DMS79 treated with DMSO at 0.1 percent for 48 hours (cell line): Measurements from ENCODE around the gene IL36G.
"Not testable (repeated sequence)": the region's sequence is repeated elsewhere in the genome, so short reads cannot be mapped to it uniquely, and the experiment has no call there.

ENCODE experiments used
- DNase-seq: peaks from one replicate; lab custom pipeline; 2025; lab: John Stamatoyannopoulos, UW

The IL36G gene

GRCh38 chr2:112977559-112978056 is at the start of gene IL36G:
TSS of gene IL36G (plus strand) at chr2:112978006. CDS start at chr2:112978639, 633 bp downstream.
- no peak for DNase-seq

DNA sequence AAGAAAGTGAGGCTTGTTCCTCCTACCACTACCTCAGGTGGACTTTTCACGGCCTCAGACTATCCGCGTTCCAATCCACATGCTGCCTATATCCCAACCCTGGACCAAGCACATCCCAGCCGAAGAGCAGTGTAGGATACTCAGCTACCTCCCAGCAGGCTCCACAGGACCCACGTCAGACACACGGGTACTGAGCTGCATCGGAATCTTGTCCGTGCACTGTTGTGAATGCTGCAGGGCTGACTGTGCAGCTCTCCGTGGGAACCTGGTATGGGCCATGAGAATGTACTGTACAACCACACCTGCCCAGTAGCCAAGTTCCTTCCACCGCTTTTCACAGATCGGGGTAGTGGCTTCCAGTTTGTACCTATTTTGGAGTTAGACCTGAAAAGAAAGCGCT is 44.5 kb upstream of the IL36G start:
- DNase-seq: no peak

DNA sequence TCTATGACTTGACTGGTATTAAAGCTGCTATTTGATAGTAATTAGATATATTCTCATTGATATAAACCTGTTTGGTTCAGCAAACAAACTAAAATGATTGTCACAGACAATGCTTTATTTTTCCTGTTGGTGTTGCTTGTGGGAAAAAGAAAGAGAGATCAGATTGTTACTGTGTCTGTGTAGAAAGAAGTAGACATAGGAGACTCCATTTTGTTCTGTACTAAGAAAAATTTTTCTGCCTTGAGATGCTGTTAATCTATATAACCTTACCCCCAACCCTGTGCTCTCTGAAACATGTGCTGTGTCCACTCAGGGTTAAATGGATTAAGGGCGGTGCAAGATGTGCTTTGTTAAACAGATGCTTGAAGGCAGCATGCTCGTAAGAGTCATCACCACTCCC is 43.7 kb upstream of the IL36G start:
- not testable (repeated sequence) for DNase-seq

GRCh38 chr2:112936927-112937232 is 40.9 kb upstream of the IL36G start:
- DNase-seq: no peak

DNA sequence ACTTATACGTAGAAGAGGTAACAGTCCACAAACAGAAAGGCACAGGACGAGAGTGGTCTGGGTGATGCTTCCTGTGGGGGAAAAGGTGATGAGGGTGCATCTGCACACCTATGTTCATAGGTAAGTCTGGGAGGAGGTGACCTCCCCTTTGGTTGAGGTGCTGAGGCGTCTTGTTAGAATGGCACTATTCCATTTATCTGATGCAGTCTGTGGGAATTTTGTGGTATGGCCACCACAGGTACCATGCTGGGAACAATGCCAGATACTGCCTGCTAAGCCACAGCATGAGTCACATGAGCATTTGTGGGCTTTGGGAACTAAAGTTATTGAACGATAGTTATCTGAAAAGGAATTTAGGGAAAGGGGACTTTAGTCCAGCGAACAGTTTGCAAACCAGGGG is 38.9 kb upstream of the IL36G start:
- DNase-seq: peak; percentile 29

DNA sequence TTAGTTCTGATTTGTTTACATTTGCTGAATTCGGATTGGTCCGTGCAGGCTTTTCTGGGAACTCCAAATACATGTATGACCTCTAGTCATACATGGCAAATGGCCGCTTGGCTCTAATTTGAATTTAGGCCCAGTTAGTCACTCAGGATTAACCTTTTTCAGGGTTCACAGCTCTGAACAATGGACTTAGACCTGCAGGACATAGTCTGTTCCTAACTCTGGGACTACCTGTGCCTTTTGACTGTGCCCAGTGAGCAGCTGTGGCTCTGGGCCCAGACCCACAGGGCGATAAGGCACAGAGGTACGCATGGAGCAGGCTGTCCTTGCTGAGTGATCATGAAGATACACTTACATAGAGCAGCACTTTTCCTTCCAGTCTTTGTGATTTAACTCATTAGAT is 38.4 kb upstream of the IL36G start:
- no peak for DNase-seq

GRCh38 chr2:112940859-112941625 is 36.8 kb upstream of the IL36G start:
- DNase-seq: no peak

GRCh38 chr2:112941753-112942653 is 35.8 kb upstream of the IL36G start:
- peak; percentile 42 for DNase-seq

- no peak for DNase-seq
Observed at GRCh38 chr2:112942654-112943002, 35.2 kb upstream of the IL36G start.

GRCh38 chr2:112944971-112945370 is 32.8 kb upstream of the IL36G start:
- no peak for DNase-seq

- no peak for DNase-seq
Observed at GRCh38 chr2:112946086-112946485, 31.7 kb upstream of the IL36G start.

DNA sequence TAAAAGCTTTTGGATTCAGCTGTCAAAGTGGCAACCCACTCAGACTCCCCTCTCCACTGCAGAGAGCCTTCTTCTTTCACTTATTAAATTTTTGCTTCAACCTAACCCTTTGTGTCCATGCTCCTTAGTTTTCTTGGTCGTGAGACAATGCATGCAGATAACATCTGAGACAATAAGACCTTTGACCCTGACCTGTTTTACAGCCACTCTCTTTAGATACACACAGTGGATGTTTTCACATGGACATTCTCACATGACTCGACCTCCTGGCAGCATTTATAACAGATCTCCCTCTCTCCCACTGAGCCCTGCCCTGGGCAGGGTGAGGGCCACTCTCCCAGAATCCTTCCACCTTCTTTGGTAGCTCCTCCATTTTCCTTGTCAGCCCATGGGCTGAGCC is 30.4 kb upstream of the IL36G start:
- DNase-seq: no peak

DNA sequence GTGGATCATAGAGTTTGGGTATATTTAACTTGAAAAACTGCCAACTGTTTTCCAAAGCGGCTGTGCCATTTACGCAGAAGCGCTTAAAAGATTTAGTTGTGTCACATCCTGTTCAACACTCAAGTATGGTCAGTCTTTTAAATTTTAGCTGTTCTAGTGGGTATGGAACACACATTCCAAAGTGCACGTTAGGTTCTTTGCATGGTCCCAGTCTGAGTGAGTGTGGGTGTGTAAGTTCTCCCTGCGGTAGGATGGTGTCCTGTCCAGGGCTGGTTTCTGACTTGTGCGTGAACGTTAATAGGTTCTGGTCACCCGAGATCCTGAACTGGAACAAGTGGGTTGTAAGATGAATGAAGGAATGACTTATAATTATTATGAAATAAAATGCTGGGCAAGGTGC is 28.4 kb upstream of the IL36G start:
- no peak for DNase-seq

DNA sequence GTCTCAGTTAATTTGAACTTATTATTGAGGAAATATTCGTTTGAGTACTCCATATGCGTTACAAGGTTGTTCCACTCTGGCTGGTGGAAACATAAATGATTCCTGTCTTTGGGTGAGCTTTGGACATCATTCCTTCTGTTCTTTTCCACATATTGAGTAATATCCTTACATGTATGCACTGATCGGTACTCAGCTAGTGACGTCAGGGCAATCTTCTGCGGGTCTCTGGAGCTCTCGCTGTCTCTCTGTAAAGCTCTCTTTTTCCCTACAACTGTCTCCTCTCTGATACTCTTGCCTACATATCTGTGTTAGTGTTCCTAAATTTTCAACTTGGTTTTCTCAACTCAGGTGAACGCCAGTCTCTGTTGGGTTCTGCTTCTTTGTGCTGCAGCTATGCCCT is 23.4 kb upstream of the IL36G start:
- DNase-seq: no peak

DNA sequence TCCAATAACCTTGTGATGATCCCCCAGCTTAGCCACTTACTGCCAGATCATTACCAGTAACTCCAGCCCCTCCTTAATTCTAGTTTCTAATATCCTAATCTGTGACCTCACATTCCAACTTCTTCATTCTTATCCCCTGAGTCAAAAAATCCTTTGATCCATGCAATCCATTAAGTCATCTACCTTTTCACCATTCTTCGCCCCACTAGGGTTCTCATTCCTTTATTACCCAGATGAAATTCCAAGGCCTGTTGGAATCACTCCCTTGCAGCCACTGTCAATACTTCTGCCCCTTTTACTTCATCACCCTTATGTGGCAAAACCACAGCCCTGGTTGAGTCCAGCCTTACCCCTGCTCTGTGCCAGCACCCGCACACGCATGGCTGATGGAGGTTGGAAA is 20.3 kb upstream of the IL36G start:
- DNase-seq: no peak

GRCh38 chr2:112958428-112959108 is 19.2 kb upstream of the IL36G start:
- DNase-seq: peak; percentile 50

DNA sequence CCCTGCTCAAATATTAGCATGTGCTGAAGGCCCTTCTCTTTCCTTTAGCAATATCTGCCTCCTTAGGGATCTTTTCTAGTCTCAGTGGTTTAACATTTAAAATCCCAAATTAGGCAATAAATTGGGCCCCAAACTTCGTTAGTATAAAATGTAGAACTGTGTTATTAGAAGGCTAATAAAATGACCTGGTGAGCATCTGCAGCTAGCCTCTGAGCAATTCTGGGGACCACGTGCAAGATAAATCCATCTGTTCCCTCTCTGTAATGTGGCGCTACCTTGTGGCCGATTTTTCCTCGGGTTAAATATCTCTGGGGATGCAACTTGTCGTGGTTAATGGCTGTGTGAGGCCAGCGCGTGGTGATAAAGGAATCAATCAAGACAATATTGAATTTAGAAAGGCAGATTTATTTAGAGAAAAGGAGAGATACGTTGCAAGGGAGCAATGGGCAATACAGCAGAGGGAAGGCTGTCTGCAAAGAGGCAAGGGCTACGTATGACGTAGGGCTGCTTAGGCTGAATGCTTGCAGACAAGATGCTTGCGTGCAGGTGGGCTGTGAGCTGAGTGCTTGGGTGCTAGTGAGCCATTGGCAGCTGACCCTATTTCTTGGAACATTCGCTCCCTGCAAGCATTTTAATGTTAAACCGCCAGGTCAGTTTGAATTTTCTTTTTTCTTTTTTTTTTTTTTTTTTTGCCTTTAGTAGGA is 18.5 kb upstream of the IL36G start:
- peak; percentile 22 for DNase-seq

DNA sequence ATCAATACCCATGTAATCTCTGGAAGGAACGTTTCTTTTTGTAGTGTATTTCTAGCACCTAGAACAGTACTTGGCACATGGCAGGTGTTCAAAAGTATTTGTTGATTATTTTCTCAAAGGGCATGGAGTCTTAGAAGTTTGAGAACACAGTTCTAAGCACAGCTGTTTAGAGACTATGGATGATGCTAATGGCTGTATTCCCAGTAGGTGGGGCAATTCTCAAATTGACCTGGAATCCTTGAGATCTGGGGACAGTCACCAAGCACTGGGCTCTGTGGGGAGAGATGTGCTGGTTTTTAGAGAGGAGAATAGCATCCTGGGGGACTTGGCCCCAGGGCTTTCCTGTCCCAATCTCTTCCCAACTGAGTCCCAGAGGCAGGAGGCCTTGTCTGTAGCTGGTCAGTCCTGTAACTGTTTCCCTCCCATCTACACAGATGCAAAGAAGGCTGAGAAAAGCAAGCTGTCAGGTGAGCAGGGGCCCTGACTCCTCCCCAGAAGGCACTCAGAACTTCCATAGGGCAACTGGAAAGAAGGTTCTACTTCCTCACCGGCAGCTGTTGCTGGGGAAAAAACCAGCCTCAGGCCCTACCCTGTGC is 17.5 kb upstream of the IL36G start:
- no peak for DNase-seq

GRCh38 chr2:112962308-112963175 is 15.3 kb upstream of the IL36G start:
- DNase-seq: no peak

GRCh38 chr2:112967023-112967422 is 10.8 kb upstream of the IL36G start:
- no peak for DNase-seq
